ENCODE data around the gene RIMS4. TPM values are rescaled to one million over a fixed set of nuclear protein-coding genes. Genes with fewer than 3 reads are reported as not detected.

The RIMS4 gene
- total RNA-seq, 2 experiments from 2014 or later = not detected

DNA sequence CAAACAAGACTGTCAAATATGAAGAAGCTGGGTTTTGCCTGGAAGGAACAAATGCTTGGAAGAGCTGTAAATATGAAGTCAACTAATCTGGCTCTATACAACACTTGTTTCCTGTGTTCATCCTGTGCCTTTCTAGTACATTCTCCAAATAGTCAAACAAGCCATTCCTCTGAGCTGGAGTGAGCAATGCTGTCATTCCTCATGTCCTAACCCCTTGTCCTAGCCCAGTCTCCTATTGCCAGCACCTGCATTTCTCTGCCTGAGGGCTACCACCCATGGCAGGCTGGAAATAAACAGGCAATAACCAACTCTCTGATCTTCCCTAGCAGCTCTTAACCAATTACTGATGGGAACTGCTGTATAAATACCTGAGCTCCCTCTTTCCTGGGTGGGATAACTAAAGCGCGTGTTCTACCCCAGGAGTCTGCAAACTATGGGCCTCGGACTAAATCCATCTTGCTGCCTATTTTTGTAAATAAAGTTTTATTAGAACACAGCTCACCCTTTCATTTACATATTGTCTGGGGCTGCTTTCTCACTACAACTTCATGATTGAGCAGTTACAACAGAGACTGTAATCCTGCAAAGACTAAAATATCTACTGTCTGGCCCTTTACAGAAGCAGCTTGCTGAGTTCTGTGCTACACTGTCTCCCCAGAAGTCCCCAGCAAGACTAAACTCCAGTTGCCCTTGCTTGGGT, 13.4 kb downstream of the RIMS4 start:
- H3K27ac Mint-ChIP-seq = no peak overlapping the region
- no peaks in the 10 kb centered on the region for H3K4me1 Mint-ChIP-seq (ENCODE audit: low read depth)
- H3K36me3 Mint-ChIP-seq (ENCODE audit: low read depth) = no peaks in the 10 kb centered on the region
- TF ChIP-seq, protein P1, sequence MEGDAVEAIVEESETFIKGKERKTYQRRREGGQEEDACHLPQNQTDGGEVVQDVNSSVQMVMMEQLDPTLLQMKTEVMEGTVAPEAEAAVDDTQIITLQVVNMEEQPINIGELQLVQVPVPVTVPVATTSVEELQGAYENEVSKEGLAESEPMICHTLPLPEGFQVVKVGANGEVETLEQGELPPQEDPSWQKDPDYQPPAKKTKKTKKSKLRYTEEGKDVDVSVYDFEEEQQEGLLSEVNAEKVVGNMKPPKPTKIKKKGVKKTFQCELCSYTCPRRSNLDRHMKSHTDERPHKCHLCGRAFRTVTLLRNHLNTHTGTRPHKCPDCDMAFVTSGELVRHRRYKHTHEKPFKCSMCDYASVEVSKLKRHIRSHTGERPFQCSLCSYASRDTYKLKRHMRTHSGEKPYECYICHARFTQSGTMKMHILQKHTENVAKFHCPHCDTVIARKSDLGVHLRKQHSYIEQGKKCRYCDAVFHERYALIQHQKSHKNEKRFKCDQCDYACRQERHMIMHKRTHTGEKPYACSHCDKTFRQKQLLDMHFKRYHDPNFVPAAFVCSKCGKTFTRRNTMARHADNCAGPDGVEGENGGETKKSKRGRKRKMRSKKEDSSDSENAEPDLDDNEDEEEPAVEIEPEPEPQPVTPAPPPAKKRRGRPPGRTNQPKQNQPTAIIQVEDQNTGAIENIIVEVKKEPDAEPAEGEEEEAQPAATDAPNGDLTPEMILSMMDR (IDR thresholded peaks at IDR 0.05) = no peak
- DNase-seq (no peak), ATAC-seq (no peak)
- intact Hi-C loops (cut with micrococcal nuclease) = no loop called here
- ChIA-PET CTCF (interaction anchor here (0.9 to 2.1 kb wide), 4 partner anchors 11 to 92 kb away, joined by 3 to 7 read pairs (median 4); no protein-coding TSS in a partner anchor), POLR2A (no interaction called here)
- H3K9me3 Mint-ChIP-seq = no peaks in the 10 kb centered on the region
- no peak overlapping the region for H3K4me3 Mint-ChIP-seq
- H3K27me3 Mint-ChIP-seq = peaks cover 2% of the 10 kb centered on the region

DNA sequence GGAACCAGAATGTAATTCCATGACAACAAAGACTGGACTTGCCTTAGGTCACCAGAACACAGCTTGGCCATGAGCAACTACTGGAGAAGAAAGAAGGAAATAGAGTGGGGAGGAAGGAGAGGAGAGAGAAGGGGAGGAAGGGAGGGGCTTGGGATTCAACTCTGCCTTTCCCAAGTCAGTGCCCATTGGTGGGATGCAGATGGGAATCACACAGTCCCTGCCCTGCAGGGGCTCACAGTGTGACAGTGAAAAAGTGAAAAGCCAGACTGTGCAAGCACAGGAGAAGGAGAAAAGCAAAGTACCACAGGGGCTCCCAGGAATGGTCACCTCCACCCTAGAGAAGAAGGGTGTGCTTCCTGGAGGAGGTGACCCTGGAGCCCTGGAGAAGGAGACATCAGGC, 14.0 kb downstream of the RIMS4 start:
- Mint-ChIP-seq H3K27me3 (peaks cover 2% of the 10 kb centered on the region), H3K27ac (no peak overlapping the region), H3K4me1 (ENCODE audit: low read depth) (no peaks in the 10 kb centered on the region), H3K9me3 (no peaks in the 10 kb centered on the region), H3K4me3 (no peak overlapping the region), H3K36me3 (ENCODE audit: low read depth) (no peaks in the 10 kb centered on the region)
- ChIA-PET CTCF (interaction anchor here (0.9 to 2.1 kb wide), 3 partner anchors 37 to 92 kb away, joined by 3 to 7 read pairs (median 3); no protein-coding TSS in a partner anchor), POLR2A (no interaction called here)
- DNase-seq = no peak
- no peak for ATAC-seq
- intact Hi-C loops (cut with micrococcal nuclease) = no loop called here
- TF ChIP-seq, protein P1 (IDR thresholded peaks at IDR 0.05) = no peak

DNA sequence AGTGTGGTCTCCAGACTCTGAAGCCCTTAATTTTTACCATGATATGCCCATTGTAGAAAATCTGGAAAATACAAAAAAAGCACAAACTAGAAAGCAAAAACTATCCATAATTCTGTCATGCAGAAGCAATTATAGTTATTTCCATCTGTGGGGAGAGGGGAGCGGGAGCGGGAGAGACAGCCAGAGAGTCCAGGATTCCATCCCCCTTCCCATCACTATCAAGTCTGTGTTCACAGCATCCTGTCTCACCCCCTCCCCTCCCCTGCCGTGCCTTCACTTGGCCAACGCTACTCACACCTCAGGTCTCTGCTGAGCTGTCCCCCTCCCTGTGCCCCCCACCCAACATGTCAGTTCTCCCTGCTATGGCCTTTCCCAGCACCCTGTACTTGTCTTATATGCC, 14.5 kb downstream of the RIMS4 start:
- Mint-ChIP-seq H3K36me3 (ENCODE audit: low read depth) (no peaks in the 10 kb centered on the region), H3K27me3 (peaks cover 2% of the 10 kb centered on the region), H3K9me3 (no peaks in the 10 kb centered on the region), H3K27ac (no peak overlapping the region), H3K4me3 (no peak overlapping the region), H3K4me1 (ENCODE audit: low read depth) (no peaks in the 10 kb centered on the region)
- intact Hi-C loops (cut with micrococcal nuclease) = no loop called here
- ATAC-seq (no peak), DNase-seq (no peak)
- TF ChIP-seq, protein P1 (IDR thresholded peaks at IDR 0.05) = no peak
- CTCF ChIA-PET = interaction anchor here (0.9 to 2.1 kb wide), 3 partner anchors 37 to 93 kb away, joined by 3 to 7 read pairs (median 3); no protein-coding TSS in a partner anchor
- POLR2A ChIA-PET = no interaction called here

DNA sequence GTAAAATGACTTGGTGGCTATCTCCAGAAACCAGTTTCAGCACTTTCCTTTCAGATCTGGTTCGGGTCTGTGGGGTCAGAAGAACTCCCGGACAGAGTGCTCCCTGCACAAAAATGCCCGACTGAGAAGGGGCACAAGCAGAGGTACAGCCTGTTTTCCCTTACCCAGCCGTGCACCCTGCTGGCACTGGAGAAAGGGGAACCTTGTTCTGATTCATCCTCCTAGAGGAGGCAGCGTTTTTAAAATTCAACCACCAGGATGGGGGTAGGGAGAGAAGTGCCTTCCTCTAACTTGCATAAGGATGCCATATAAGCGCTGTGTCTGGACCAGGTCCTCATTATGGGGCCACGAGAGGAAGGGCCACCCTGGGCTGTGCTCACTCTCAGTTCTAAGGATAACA, 17.6 kb downstream of the RIMS4 start:
- Mint-ChIP-seq H3K9me3 (no peaks in the 10 kb centered on the region), H3K4me1 (ENCODE audit: low read depth) (no peaks in the 10 kb centered on the region), H3K4me3 (no peak overlapping the region), H3K27ac (no peak overlapping the region), H3K27me3 (peaks cover 2% of the 10 kb centered on the region), H3K36me3 (ENCODE audit: low read depth) (no peaks in the 10 kb centered on the region)
- intact Hi-C loops (cut with micrococcal nuclease) = no loop called here
- ATAC-seq = no peak
- no peak for DNase-seq
- ChIA-PET CTCF (no interaction called here), POLR2A (no interaction called here)
- TF ChIP-seq, protein P1 (IDR thresholded peaks at IDR 0.05) = no peak

DNA sequence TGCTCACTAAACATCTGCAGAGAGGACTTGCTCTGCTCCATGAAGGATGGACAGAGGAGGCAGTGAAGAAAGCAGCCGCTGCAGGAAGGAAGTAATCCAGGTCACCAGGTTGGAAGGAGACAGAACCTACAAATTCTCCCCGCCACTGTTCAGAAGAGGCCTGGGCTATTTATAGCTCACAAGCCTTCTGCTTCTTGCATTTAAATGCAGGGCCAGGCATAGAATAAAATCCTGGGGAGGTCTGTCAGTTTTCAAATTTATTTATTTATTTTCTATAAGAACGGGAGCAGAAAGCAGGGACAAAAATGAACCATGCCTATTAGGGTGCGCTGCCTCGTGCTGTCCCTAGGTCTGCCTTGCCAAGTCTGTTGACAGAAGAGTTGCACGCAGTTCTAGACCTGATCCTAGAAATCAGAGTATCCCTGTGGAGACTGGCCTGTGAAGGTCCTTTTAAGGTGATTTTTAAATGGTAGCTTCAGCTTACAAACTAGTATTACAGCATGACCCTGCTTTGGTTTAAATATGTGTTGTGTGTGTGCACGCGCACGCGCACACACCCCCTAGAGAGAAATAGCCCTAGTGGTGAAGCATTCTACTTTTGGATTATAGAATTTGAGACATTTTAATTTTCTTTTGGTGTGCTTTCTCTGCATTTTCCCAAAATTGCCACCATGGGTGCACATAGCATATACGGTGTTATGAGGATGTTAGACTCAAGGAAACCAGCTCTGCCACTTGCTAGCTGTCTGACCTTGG, 19.5 kb downstream of the RIMS4 start:
- no peak for DNase-seq
- H3K36me3 Mint-ChIP-seq (ENCODE audit: low read depth) = no peaks in the 10 kb centered on the region
- CTCF ChIA-PET = no interaction called here
- H3K9me3 Mint-ChIP-seq = no peaks in the 10 kb centered on the region
- peaks cover 7% of the 10 kb centered on the region for H3K27me3 Mint-ChIP-seq
- H3K4me3 Mint-ChIP-seq = no peak overlapping the region
- no peaks in the 10 kb centered on the region for H3K4me1 Mint-ChIP-seq (ENCODE audit: low read depth)
- H3K27ac Mint-ChIP-seq = no peak overlapping the region
- TF ChIP-seq, protein P1 (IDR thresholded peaks at IDR 0.05) = no peak
- POLR2A ChIA-PET = no interaction called here
- intact Hi-C loops (cut with micrococcal nuclease) = no loop called here
- ATAC-seq = no peak

Data from activated CD8-positive, alpha-beta T cell treated with anti-CD3 and anti-CD28 coated beads for 36 hours (primary cell).